ENCODE measurements around the gene PALMD.

PALMD gene

DNA sequence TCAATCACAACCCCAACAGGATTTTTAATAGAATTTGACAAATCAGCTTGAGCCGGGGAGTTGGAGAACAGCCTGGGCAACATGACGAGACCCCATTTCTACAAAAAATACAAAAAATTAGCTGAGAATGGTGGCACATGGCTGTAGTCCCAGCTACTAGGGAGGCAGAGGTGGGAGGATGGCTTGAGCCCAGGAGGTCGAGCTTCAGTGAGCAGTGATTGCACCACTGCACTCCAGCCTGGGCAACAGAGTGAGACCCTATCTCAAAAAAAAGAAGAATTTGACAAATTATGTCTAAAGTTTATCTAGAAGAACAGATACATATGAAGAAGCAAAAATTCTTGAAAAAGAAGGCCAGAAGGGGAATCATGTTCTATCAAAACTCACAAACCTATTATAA lies 77.3 kb downstream of the PALMD start:
- TF ChIP-seq, protein P1, sequence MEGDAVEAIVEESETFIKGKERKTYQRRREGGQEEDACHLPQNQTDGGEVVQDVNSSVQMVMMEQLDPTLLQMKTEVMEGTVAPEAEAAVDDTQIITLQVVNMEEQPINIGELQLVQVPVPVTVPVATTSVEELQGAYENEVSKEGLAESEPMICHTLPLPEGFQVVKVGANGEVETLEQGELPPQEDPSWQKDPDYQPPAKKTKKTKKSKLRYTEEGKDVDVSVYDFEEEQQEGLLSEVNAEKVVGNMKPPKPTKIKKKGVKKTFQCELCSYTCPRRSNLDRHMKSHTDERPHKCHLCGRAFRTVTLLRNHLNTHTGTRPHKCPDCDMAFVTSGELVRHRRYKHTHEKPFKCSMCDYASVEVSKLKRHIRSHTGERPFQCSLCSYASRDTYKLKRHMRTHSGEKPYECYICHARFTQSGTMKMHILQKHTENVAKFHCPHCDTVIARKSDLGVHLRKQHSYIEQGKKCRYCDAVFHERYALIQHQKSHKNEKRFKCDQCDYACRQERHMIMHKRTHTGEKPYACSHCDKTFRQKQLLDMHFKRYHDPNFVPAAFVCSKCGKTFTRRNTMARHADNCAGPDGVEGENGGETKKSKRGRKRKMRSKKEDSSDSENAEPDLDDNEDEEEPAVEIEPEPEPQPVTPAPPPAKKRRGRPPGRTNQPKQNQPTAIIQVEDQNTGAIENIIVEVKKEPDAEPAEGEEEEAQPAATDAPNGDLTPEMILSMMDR (IDR thresholded peaks at IDR 0.05; ENCODE audit: low read length): no peak
- TF ChIP-seq EZH2 (optimal IDR thresholded peaks at IDR 0.05; ENCODE audit: low read depth, low read length): no peak
- no peak for TF ChIP-seq EZH2phosphoT487 (IDR thresholded peaks at IDR 0.05; ENCODE audit: low read length)
- H3K9me3 ChIP-seq (replicated peaks; ENCODE audit: insufficient read depth, low read length): no peaks in the 10 kb centered on the region
- no peaks in the 10 kb centered on the region for H3K9me2 ChIP-seq (replicated peaks; ENCODE audit: insufficient read depth, low read length)
- no peak overlapping the region for H2AFZ ChIP-seq (ENCODE audit: low read length)
- no peaks in the 10 kb centered on the region for H3K4me1 ChIP-seq (ENCODE audit: low read length)
- H4K20me1 ChIP-seq (ENCODE audit: insufficient read depth, low read length): no peaks in the 10 kb centered on the region
- no peaks in the 10 kb centered on the region for H3K27me3 ChIP-seq (replicated peaks; ENCODE audit: insufficient read depth, low read length)
- H3K36me3 ChIP-seq (replicated peaks; ENCODE audit: insufficient read depth, low read length): no peaks in the 10 kb centered on the region
- H3K9ac ChIP-seq (ENCODE audit: low read length): no peak overlapping the region
- no peak for DNase-seq
- no peak overlapping the region for H3K27ac ChIP-seq (ENCODE audit: low read length)
- no peaks in the 10 kb centered on the region for H3K79me2 ChIP-seq (ENCODE audit: low read length)
- H3K4me2 ChIP-seq (ENCODE audit: low read depth, low read length): no peak overlapping the region
- H3F3A ChIP-seq (ENCODE audit: insufficient read depth, low read length): no peaks in the 10 kb centered on the region
- H3K4me3 ChIP-seq (ENCODE audit: low read length): no peak overlapping the region

DNA sequence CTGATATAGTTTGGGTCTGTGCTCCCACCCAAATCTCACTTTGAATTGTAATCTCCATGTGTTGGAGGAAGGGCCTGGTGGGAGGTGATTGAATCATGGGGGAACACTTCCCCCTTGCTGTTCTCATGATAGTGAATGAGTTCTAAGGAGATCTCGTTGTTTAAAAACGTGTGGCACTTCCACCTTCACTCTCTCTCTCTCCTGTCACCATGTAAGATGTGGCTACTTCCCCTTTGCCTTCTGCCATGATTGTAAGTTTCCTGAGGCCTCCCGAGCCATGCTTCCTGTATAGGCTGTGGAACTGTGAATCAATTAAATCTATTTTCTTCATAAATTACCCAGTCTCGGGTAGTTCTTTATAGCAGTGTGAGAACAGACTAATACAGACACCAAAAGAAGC lies 80.1 kb downstream of the PALMD start:
- H3K36me3 ChIP-seq (replicated peaks; ENCODE audit: insufficient read depth, low read length): no peaks in the 10 kb centered on the region
- no peaks in the 10 kb centered on the region for H3K9me3 ChIP-seq (replicated peaks; ENCODE audit: insufficient read depth, low read length)
- TF ChIP-seq EZH2phosphoT487 (IDR thresholded peaks at IDR 0.05; ENCODE audit: low read length): no peak
- TF ChIP-seq EZH2 (optimal IDR thresholded peaks at IDR 0.05; ENCODE audit: low read depth, low read length): no peak
- TF ChIP-seq, protein P1 (IDR thresholded peaks at IDR 0.05; ENCODE audit: low read length): no peak
- no peaks in the 10 kb centered on the region for H3F3A ChIP-seq (ENCODE audit: insufficient read depth, low read length)
- no peak overlapping the region for H3K9ac ChIP-seq (ENCODE audit: low read length)
- H3K4me3 ChIP-seq (ENCODE audit: low read length): no peak overlapping the region
- no peaks in the 10 kb centered on the region for H3K79me2 ChIP-seq (ENCODE audit: low read length)
- no peak for DNase-seq
- H3K9me2 ChIP-seq (replicated peaks; ENCODE audit: insufficient read depth, low read length): no peaks in the 10 kb centered on the region
- H2AFZ ChIP-seq (ENCODE audit: low read length): no peak overlapping the region
- no peak overlapping the region for H3K4me2 ChIP-seq (ENCODE audit: low read depth, low read length)
- no peak overlapping the region for H3K27ac ChIP-seq (ENCODE audit: low read length)
- H3K4me1 ChIP-seq (ENCODE audit: low read length): no peaks in the 10 kb centered on the region
- no peaks in the 10 kb centered on the region for H3K27me3 ChIP-seq (replicated peaks; ENCODE audit: insufficient read depth, low read length)
- no peaks in the 10 kb centered on the region for H4K20me1 ChIP-seq (ENCODE audit: insufficient read depth, low read length)

DNA sequence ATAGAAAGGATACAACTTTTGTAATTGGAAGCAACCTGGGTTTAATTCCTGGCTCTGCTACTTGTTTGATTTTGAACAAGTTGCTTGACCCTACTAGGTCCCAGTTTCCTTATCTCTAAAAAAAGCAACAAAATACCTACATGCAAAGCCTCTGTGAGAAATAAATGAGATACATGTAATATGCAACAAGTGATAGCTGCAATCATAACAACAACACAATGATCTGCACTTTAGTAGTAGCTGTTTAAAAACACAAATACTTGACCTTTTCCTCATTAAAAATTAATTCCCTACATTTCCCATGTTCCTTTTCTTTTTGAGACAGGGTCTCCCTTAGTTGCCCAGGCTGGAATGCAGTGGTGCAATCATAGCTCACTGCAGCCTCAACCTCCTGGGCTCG lies 80.5 kb downstream of the PALMD start:
- H3K36me3 ChIP-seq (replicated peaks; ENCODE audit: insufficient read depth, low read length): no peaks in the 10 kb centered on the region
- H3K4me1 ChIP-seq (ENCODE audit: low read length): no peaks in the 10 kb centered on the region
- H4K20me1 ChIP-seq (ENCODE audit: insufficient read depth, low read length): no peaks in the 10 kb centered on the region
- H3K9me3 ChIP-seq (replicated peaks; ENCODE audit: insufficient read depth, low read length): no peaks in the 10 kb centered on the region
- no peak for DNase-seq
- H3F3A ChIP-seq (ENCODE audit: insufficient read depth, low read length): no peaks in the 10 kb centered on the region
- H3K9ac ChIP-seq (ENCODE audit: low read length): no peak overlapping the region
- H2AFZ ChIP-seq (ENCODE audit: low read length): no peak overlapping the region
- no peak overlapping the region for H3K4me2 ChIP-seq (ENCODE audit: low read depth, low read length)
- H3K79me2 ChIP-seq (ENCODE audit: low read length): no peaks in the 10 kb centered on the region
- H3K27me3 ChIP-seq (replicated peaks; ENCODE audit: insufficient read depth, low read length): no peaks in the 10 kb centered on the region
- no peak overlapping the region for H3K4me3 ChIP-seq (ENCODE audit: low read length)
- TF ChIP-seq EZH2 (optimal IDR thresholded peaks at IDR 0.05; ENCODE audit: low read depth, low read length) (no peak), EZH2phosphoT487 (IDR thresholded peaks at IDR 0.05; ENCODE audit: low read length) (no peak)
- TF ChIP-seq, protein P1 (IDR thresholded peaks at IDR 0.05; ENCODE audit: low read length): no peak
- no peaks in the 10 kb centered on the region for H3K9me2 ChIP-seq (replicated peaks; ENCODE audit: insufficient read depth, low read length)
- no peak overlapping the region for H3K27ac ChIP-seq (ENCODE audit: low read length)
